Erythroblast (primary cell): ENCODE measurements around the gene THRB.

Experiments
- GATA1 ChIP-seq: IDR thresholded peaks from 2 replicates; pipeline ENCODE4 v1.6.1; 2011; ENCODE audit warnings: low read depth, mild to moderate bottlenecking, control low read depth, low read length, moderate library complexity
- POLR2A ChIP-seq: IDR thresholded peaks from 2 replicates; pipeline ENCODE4 v1.6.1; 2011; ENCODE audit warnings: mild to moderate bottlenecking, low read length

- no peak for TF ChIP-seq POLR2A
- no peak for TF ChIP-seq GATA1
Observed at GRCh38 chr3:24530471-24530870, 35.8 kb upstream of the THRB start.
